Measurements from ENCODE around the gene PIAS3.

GRCh38 chr1:145804235-145805045, 54.4 kb downstream of the PIAS3 start:
- no peak for TF ChIP-seq RAD21 (IDR thresholded peaks at IDR 0.05)
- TF ChIP-seq CTCF (IDR thresholded peaks at IDR 0.05; ENCODE audit: low read depth, low read length, missing input control): no peak
